ENCODE measurements around the gene UBE2D2.

DNA sequence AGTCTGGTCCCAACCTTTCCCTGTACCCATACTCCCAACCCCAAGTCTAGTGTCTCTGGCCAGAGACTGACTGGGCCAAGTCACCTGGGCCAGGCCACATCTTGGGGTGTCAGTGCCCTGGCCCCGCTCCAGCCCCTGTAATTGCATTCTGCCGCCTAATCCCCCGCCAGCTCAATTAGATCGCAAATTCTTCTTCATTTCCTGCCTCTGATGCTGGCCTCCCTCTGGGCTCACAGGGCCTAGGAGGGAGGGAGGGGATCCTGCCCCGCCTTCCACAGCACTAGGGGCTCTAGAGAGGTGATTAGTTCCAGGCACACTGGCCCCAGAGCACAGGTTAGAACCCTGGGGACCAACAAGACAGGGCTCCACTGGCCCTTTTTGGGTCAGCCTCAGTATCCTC, 92.5 kb downstream of the UBE2D2 start:
- TF ChIP-seq, protein P1, sequence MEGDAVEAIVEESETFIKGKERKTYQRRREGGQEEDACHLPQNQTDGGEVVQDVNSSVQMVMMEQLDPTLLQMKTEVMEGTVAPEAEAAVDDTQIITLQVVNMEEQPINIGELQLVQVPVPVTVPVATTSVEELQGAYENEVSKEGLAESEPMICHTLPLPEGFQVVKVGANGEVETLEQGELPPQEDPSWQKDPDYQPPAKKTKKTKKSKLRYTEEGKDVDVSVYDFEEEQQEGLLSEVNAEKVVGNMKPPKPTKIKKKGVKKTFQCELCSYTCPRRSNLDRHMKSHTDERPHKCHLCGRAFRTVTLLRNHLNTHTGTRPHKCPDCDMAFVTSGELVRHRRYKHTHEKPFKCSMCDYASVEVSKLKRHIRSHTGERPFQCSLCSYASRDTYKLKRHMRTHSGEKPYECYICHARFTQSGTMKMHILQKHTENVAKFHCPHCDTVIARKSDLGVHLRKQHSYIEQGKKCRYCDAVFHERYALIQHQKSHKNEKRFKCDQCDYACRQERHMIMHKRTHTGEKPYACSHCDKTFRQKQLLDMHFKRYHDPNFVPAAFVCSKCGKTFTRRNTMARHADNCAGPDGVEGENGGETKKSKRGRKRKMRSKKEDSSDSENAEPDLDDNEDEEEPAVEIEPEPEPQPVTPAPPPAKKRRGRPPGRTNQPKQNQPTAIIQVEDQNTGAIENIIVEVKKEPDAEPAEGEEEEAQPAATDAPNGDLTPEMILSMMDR (conservative IDR thresholded peaks at IDR 0.05; ENCODE audit: low read length), result no peak
- TF ChIP-seq EZH2phosphoT487 (IDR thresholded peaks at IDR 0.05; ENCODE audit: borderline replicate concordance, low read depth, low read length), result no peak
